Measurements from ENCODE around the gene FYB1.

FYB1 gene

DNA sequence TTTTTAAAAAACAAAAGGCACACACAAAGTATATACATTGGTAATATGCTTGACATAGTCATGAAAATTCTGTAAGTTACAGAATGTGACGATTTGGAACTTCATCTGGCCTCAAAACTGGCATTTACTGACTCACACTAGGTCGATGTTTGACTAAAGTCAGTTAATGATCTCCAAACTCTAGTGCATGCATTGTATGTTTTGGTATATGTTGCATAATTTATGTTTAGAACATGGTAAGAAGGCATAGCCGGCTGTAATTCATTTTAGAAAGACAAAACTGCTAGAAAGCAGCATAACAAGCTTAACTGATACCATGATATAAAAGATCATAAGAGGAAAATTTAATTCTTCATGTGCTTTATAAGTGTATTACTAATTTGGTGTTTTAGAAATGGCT is 86.6 kb downstream of the FYB1 start (continued):
- TF ChIP-seq, protein P1, sequence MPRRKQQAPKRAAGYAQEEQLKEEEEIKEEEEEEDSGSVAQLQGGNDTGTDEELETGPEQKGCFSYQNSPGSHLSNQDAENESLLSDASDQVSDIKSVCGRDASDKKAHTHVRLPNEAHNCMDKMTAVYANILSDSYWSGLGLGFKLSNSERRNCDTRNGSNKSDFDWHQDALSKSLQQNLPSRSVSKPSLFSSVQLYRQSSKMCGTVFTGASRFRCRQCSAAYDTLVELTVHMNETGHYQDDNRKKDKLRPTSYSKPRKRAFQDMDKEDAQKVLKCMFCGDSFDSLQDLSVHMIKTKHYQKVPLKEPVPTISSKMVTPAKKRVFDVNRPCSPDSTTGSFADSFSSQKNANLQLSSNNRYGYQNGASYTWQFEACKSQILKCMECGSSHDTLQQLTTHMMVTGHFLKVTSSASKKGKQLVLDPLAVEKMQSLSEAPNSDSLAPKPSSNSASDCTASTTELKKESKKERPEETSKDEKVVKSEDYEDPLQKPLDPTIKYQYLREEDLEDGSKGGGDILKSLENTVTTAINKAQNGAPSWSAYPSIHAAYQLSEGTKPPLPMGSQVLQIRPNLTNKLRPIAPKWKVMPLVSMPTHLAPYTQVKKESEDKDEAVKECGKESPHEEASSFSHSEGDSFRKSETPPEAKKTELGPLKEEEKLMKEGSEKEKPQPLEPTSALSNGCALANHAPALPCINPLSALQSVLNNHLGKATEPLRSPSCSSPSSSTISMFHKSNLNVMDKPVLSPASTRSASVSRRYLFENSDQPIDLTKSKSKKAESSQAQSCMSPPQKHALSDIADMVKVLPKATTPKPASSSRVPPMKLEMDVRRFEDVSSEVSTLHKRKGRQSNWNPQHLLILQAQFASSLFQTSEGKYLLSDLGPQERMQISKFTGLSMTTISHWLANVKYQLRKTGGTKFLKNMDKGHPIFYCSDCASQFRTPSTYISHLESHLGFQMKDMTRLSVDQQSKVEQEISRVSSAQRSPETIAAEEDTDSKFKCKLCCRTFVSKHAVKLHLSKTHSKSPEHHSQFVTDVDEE (CRISPR knock-in tag; IDR thresholded peaks at IDR 0.05) = no peak
- TF ChIP-seq CSDC2 (CRISPR knock-in tag; IDR thresholded peaks at IDR 0.05) (no peak), PPARA (CRISPR knock-in tag; IDR thresholded peaks at IDR 0.05; ENCODE audit: borderline replicate concordance) (no peak), ZC3H10 (CRISPR knock-in tag; IDR thresholded peaks at IDR 0.05) (no peak), RARB (CRISPR knock-in tag; IDR thresholded peaks at IDR 0.05) (no peak), GLIS3 (CRISPR knock-in tag; IDR thresholded peaks at IDR 0.05) (no peak), ZFP3 (CRISPR knock-in tag; IDR thresholded peaks at IDR 0.05) (no peak), BACH2 (CRISPR knock-in tag; IDR thresholded peaks at IDR 0.05; ENCODE audit: borderline replicate concordance) (no peak), ZNF565 (CRISPR knock-in tag; conservative IDR thresholded peaks at IDR 0.05; ENCODE audit: low read depth) (no peak), ESRRG (CRISPR knock-in tag; IDR thresholded peaks at IDR 0.05) (no peak), ARNTL (CRISPR knock-in tag; IDR thresholded peaks at IDR 0.05; ENCODE audit: borderline replicate concordance, low read depth) (no peak)
- TF ChIP-seq, protein P2, sequence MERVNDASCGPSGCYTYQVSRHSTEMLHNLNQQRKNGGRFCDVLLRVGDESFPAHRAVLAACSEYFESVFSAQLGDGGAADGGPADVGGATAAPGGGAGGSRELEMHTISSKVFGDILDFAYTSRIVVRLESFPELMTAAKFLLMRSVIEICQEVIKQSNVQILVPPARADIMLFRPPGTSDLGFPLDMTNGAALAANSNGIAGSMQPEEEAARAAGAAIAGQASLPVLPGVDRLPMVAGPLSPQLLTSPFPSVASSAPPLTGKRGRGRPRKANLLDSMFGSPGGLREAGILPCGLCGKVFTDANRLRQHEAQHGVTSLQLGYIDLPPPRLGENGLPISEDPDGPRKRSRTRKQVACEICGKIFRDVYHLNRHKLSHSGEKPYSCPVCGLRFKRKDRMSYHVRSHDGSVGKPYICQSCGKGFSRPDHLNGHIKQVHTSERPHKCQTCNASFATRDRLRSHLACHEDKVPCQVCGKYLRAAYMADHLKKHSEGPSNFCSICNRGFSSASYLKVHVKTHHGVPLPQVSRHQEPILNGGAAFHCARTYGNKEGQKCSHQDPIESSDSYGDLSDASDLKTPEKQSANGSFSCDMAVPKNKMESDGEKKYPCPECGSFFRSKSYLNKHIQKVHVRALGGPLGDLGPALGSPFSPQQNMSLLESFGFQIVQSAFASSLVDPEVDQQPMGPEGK (CRISPR knock-in tag; IDR thresholded peaks at IDR 0.05; ENCODE audit: borderline replicate concordance) = no peak

DNA sequence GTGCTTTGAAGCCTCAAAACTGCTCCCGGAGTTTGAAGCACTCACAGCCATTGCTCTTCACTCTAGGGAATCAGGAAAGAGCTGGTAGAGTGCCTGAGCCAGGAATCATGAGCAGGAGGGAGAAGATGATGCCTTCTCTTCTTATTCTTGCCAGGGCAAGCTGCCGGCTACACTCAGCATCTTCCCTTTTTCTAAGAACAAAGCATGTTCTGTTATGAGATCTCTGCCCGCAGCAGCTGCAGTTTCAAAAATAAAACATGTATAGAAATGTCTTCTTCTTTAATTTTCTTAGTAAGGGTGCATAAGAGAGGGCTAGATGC is 87.3 kb downstream of the FYB1 start:
- no peak for TF ChIP-seq OSR1 (CRISPR knock-in tag; IDR thresholded peaks at IDR 0.05)
- no peak for TF ChIP-seq GLIS3 (CRISPR knock-in tag; IDR thresholded peaks at IDR 0.05)
- no peak for TF ChIP-seq SNAI2 (CRISPR knock-in tag; IDR thresholded peaks at IDR 0.05)
- ATAC-seq = no peak

DNA sequence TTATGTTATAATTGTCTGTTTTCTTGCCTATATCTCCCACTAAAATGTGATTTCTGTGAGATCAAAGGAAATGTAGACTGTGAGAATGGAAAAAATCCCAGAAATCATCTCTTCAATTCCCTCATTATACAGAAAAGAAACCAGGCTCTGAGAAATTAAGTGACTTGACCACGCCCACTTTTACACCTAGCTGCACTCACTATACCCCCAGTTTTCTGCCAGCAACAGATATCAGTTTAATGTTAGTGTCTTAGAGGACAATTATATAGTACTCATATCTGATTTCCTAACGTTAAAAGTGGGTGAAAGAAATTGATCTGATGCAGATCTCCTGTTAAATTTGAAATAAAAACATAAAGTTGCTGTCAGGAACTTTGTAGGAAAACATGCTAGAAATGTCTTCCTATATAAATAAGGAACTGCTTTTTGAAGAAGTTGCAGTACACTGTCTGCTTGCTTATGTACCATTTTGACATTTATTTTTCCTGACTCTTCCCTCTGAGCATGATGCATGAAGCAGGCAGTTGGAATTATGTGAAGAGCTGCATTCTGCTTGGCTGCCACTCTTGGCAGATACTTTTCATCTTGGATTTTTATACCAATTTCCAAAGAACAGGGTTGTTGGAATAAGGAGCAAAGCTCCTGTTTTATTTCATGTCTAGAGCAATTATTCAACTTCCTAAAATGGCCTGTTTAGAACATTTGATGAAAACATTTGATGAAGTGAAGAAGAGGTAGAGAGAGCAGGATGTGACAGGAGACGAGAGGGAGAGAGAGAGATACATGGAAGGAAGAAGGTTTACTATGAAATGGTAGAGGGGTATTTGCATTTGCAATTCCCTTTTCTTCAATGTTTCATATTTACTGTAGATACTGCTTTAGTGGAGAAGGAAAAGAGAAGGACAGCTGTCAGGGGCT is 87.9 kb downstream of the FYB1 start:
- TF ChIP-seq, protein P3, sequence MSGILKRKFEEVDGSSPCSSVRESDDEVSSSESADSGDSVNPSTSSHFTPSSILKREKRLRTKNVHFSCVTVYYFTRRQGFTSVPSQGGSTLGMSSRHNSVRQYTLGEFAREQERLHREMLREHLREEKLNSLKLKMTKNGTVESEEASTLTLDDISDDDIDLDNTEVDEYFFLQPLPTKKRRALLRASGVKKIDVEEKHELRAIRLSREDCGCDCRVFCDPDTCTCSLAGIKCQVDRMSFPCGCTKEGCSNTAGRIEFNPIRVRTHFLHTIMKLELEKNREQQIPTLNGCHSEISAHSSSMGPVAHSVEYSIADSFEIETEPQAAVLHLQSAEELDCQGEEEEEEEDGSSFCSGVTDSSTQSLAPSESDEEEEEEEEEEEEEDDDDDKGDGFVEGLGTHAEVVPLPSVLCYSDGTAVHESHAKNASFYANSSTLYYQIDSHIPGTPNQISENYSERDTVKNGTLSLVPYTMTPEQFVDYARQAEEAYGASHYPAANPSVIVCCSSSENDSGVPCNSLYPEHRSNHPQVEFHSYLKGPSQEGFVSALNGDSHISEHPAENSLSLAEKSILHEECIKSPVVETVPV (CRISPR knock-in tag; IDR thresholded peaks at IDR 0.05) = no peak
- TF ChIP-seq ZNF70 (CRISPR knock-in tag; IDR thresholded peaks at IDR 0.05) = no peak
- no peak for TF ChIP-seq GLIS3 (CRISPR knock-in tag; IDR thresholded peaks at IDR 0.05)
- no peak for TF ChIP-seq PPARA (CRISPR knock-in tag; IDR thresholded peaks at IDR 0.05; ENCODE audit: borderline replicate concordance)
- no peak for TF ChIP-seq BACH2 (CRISPR knock-in tag; IDR thresholded peaks at IDR 0.05; ENCODE audit: borderline replicate concordance)
- TF ChIP-seq, protein P4, sequence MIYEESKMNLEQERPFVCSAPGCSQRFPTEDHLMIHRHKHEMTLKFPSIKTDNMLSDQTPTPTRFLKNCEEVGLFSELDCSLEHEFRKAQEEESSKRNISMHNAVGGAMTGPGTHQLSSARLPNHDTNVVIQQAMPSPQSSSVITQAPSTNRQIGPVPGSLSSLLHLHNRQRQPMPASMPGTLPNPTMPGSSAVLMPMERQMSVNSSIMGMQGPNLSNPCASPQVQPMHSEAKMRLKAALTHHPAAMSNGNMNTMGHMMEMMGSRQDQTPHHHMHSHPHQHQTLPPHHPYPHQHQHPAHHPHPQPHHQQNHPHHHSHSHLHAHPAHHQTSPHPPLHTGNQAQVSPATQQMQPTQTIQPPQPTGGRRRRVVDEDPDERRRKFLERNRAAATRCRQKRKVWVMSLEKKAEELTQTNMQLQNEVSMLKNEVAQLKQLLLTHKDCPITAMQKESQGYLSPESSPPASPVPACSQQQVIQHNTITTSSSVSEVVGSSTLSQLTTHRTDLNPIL (CRISPR knock-in tag; IDR thresholded peaks at IDR 0.05; ENCODE audit: low read depth) = no peak
- TF ChIP-seq ZC3H10 (CRISPR knock-in tag; IDR thresholded peaks at IDR 0.05) = no peak
- no peak for TF ChIP-seq ISL1 (CRISPR knock-in tag; IDR thresholded peaks at IDR 0.05)
- no peak for TF ChIP-seq OSR1 (CRISPR knock-in tag; IDR thresholded peaks at IDR 0.05)
- no peak for TF ChIP-seq ESRRG (CRISPR knock-in tag; IDR thresholded peaks at IDR 0.05)
- TF ChIP-seq RARB (CRISPR knock-in tag; IDR thresholded peaks at IDR 0.05) = no peak
- TF ChIP-seq, protein P2 (CRISPR knock-in tag; IDR thresholded peaks at IDR 0.05; ENCODE audit: borderline replicate concordance) = no peak
- no peak for TF ChIP-seq SNAI2 (CRISPR knock-in tag; IDR thresholded peaks at IDR 0.05)
- no peak for TF ChIP-seq TOX (CRISPR knock-in tag; IDR thresholded peaks at IDR 0.05; ENCODE audit: borderline replicate concordance)
- no peak for TF ChIP-seq ZNF8 (CRISPR knock-in tag; IDR thresholded peaks at IDR 0.05)
- TF ChIP-seq, protein P1 (CRISPR knock-in tag; IDR thresholded peaks at IDR 0.05) = no peak
- no peak for ATAC-seq
